Measurements from ENCODE around the gene DBT.

DBT gene

DNA sequence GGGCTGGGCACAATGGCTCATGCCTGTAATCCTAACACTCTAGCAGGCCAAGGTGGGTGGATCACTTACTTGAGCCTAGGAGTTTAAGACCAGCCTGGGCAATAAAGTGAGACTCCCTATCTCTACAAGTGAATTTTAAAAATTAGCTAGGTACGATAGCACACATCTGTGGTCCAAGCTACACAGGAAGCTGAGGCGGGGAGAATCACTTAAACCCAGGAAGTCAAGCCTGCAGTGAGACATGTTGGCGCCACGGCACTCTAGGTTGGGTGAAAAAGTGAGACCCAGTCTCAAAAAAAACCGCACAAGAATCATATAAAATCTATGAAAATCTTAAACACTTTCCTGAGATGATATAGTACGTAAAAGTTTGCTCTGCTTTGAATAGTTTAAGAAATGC, 30.2 kb downstream of the DBT start:
- Histone ChIP-seq H3K9me3 (ENCODE audit: insufficient read depth, low read length) (no peaks in the 10 kb centered on the region), H3K9ac (ENCODE audit: low read length) (no peak overlapping the region), H3K79me2 (ENCODE audit: insufficient read depth, low read length) (no peaks in the 10 kb centered on the region), H4K20me1 (ENCODE audit: low read depth, low read length) (no peaks in the 10 kb centered on the region), H3K27me3 (ENCODE audit: low read length) (no peaks in the 10 kb centered on the region), H3K4me2 (ENCODE audit: low read depth, low read length, poor library complexity, severe bottlenecking) (no peak overlapping the region), H3K9me2 (replicated peaks; ENCODE audit: insufficient read depth, low read length) (no peaks in the 10 kb centered on the region), H3K4me3 (ENCODE audit: insufficient read depth, low read length, poor library complexity, severe bottlenecking) (no peak overlapping the region), H3K36me3 (ENCODE audit: low read length) (no peaks in the 10 kb centered on the region; the same call in 1 of the 2 replicates), H3F3A (ENCODE audit: insufficient read depth) (no peaks in the 10 kb centered on the region), H2AFZ (ENCODE audit: low read depth, low read length, severe bottlenecking) (no peak overlapping the region), H3K27ac (ENCODE audit: low read depth, low read length) (no peak overlapping the region)
- TF ChIP-seq EZH2phosphoT487 (conservative IDR thresholded peaks at IDR 0.05; ENCODE audit: low read length), result no peak
- TF ChIP-seq, protein P1, sequence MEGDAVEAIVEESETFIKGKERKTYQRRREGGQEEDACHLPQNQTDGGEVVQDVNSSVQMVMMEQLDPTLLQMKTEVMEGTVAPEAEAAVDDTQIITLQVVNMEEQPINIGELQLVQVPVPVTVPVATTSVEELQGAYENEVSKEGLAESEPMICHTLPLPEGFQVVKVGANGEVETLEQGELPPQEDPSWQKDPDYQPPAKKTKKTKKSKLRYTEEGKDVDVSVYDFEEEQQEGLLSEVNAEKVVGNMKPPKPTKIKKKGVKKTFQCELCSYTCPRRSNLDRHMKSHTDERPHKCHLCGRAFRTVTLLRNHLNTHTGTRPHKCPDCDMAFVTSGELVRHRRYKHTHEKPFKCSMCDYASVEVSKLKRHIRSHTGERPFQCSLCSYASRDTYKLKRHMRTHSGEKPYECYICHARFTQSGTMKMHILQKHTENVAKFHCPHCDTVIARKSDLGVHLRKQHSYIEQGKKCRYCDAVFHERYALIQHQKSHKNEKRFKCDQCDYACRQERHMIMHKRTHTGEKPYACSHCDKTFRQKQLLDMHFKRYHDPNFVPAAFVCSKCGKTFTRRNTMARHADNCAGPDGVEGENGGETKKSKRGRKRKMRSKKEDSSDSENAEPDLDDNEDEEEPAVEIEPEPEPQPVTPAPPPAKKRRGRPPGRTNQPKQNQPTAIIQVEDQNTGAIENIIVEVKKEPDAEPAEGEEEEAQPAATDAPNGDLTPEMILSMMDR (IDR thresholded peaks at IDR 0.05; ENCODE audit: insufficient read depth, low read length, poor library complexity, severe bottlenecking), result no peak

DNA sequence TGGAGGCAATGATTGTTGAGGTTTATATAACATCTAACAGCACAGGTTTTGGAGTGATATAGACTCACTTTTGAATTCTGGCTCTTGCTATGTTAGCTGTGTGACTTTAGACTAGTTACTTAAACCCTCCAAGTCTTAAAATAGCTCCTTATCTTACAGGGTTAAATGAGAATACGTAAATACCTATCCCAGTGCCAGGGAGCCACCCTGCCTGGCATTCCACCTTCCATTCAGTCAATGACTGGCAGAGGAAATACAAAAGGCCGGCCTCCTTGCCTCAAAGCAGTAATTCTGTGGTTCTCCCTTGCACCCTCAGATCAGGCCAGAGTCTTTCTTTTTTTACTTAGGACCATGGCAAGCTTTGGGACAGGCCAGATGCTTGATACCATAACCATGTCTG, 31.8 kb downstream of the DBT start:
- peaks cover 3% of the 10 kb centered on the region; the same call in 1 of the 2 replicates for H3K36me3 ChIP-seq (ENCODE audit: low read length)
- TF ChIP-seq, protein P1 (IDR thresholded peaks at IDR 0.05; ENCODE audit: insufficient read depth, low read length, poor library complexity, severe bottlenecking), result no peak
- TF ChIP-seq EZH2phosphoT487 (conservative IDR thresholded peaks at IDR 0.05; ENCODE audit: low read length), result no peak
- no peaks in the 10 kb centered on the region for H3K9me2 ChIP-seq (replicated peaks; ENCODE audit: insufficient read depth, low read length)
- H3K4me3 ChIP-seq (ENCODE audit: insufficient read depth, low read length, poor library complexity, severe bottlenecking), result no peak overlapping the region
- H3F3A ChIP-seq (ENCODE audit: insufficient read depth), result no peaks in the 10 kb centered on the region
- no peak overlapping the region for H3K27ac ChIP-seq (ENCODE audit: low read depth, low read length)
- no peaks in the 10 kb centered on the region for H3K9me3 ChIP-seq (ENCODE audit: insufficient read depth, low read length)
- H3K4me2 ChIP-seq (ENCODE audit: low read depth, low read length, poor library complexity, severe bottlenecking), result no peak overlapping the region
- no peaks in the 10 kb centered on the region for H3K27me3 ChIP-seq (ENCODE audit: low read length)
- H3K9ac ChIP-seq (ENCODE audit: low read length), result no peak overlapping the region
- H4K20me1 ChIP-seq (ENCODE audit: low read depth, low read length), result no peaks in the 10 kb centered on the region
- H2AFZ ChIP-seq (ENCODE audit: low read depth, low read length, severe bottlenecking), result no peak overlapping the region
- no peaks in the 10 kb centered on the region for H3K79me2 ChIP-seq (ENCODE audit: insufficient read depth, low read length)

DNA sequence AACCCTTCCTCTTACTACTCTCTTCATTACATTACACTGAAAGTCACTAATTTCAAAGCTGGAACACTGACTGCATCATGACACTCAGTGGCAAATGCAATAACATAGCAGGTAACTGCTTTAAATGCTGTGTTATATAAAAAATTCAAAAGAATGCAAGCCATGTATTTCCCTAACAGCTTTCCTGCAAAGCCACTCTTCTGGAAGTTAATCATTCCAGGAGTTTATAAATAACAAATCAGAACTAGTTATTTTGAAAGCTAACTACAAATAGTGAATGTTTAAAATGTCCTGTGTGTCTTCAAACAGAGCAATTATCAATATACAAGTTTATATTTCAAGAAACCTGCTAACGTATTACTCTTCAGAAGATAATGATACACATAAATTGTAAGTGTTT, 34.5 kb downstream of the DBT start:
- Histone ChIP-seq H3K79me2 (ENCODE audit: insufficient read depth, low read length) (no peaks in the 10 kb centered on the region), H3K27me3 (ENCODE audit: low read length) (no peaks in the 10 kb centered on the region), H3K36me3 (ENCODE audit: low read length) (peaks cover 7% of the 10 kb centered on the region), H3K9me2 (replicated peaks; ENCODE audit: insufficient read depth, low read length) (no peaks in the 10 kb centered on the region), H4K20me1 (ENCODE audit: low read depth, low read length) (no peaks in the 10 kb centered on the region), H2AFZ (ENCODE audit: low read depth, low read length, severe bottlenecking) (no peak overlapping the region), H3K27ac (ENCODE audit: low read depth, low read length) (no peak overlapping the region), H3K4me2 (ENCODE audit: low read depth, low read length, poor library complexity, severe bottlenecking) (no peak overlapping the region), H3K9me3 (ENCODE audit: insufficient read depth, low read length) (no peaks in the 10 kb centered on the region), H3K9ac (ENCODE audit: low read length) (no peak overlapping the region), H3F3A (ENCODE audit: insufficient read depth) (no peaks in the 10 kb centered on the region), H3K4me3 (ENCODE audit: insufficient read depth, low read length, poor library complexity, severe bottlenecking) (no peak overlapping the region)
- TF ChIP-seq, protein P1 (IDR thresholded peaks at IDR 0.05; ENCODE audit: insufficient read depth, low read length, poor library complexity, severe bottlenecking), result no peak
- no peak for TF ChIP-seq EZH2phosphoT487 (conservative IDR thresholded peaks at IDR 0.05; ENCODE audit: low read length)

Measured in SU-DHL-6 (cell line).